NAMALWA (cell line): ENCODE measurements around the gene FAM8A1.
"Not testable (repeated sequence)": the region's sequence is repeated elsewhere in the genome, so short reads cannot be mapped to it uniquely, and the experiment has no call there.

ENCODE experiments used
- DNase-seq: peaks from one replicate; pipeline ENCODE4 v3.0.0-alpha.2; 2015; ENCODE audit warnings: low spot score

FAM8A1 gene, protein sequence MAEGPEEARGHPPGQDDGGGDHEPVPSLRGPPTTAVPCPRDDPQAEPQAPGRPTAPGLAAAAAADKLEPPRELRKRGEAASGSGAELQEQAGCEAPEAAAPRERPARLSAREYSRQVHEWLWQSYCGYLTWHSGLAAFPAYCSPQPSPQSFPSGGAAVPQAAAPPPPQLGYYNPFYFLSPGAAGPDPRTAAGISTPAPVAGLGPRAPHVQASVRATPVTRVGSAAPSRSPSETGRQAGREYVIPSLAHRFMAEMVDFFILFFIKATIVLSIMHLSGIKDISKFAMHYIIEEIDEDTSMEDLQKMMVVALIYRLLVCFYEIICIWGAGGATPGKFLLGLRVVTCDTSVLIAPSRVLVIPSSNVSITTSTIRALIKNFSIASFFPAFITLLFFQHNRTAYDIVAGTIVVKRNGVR

DNA sequence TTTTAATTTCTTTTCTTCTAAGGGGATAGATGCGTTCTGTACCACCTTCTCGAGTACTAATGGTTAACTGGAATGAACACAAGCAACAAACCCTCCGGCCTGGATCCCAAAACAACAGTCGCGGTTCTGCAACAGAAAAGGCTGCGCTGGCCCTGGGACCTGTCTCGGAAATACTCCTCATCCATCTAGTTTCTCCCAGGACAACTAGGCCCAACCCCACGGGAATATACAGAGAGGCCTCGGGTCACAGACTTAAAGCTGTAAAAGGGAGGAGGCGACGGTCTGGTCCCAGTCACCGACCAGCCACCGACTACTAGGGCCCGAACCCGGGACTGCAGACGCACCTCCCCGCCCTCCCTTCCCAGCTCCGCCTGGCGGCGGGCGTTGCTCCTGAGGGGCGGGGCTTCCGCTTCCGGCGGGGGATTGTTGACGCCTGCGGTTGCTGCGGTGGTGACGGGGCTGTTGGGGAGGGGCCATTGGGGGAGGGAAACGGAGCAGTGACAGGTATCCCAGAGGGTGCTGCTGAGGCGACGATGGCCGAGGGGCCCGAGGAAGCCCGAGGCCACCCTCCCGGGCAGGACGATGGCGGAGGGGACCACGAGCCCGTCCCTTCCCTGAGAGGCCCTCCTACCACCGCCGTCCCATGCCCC is at the start of gene FAM8A1:
Gene FAM8A1 (plus strand): TSS at position 426 of the 650 bp plus-strand sequence. CDS start 108 bp downstream, at position 534.
- peak; percentile 94 for DNase-seq

DNA sequence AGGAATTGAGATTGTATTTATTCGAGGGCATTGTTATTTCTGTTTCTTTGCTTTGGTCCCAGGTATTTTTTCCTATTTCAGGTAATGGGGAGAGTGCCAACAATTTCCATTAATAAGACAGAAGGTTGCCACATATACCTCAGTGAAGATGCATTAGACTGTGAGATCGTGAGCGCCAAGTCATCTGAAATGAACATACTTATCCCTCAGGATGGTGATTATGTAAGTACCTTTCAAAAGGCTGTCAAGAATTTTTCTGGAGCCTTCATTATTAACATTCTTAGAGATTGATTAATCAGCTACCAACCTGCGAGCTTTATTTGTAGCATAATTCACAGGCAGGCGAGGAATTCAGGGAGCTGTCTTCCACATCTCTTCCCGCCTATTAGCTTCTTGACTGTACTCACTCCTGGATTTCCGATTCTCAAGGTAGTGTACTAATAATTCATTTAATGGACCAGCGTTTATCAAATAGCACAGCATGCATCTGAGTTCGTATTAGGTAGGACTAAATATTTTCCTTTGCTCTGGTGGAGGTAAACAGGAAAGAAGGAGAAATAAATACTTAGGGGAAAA is 48.6 kb upstream of the FAM8A1 start:
- DNase-seq, result no peak

DNA sequence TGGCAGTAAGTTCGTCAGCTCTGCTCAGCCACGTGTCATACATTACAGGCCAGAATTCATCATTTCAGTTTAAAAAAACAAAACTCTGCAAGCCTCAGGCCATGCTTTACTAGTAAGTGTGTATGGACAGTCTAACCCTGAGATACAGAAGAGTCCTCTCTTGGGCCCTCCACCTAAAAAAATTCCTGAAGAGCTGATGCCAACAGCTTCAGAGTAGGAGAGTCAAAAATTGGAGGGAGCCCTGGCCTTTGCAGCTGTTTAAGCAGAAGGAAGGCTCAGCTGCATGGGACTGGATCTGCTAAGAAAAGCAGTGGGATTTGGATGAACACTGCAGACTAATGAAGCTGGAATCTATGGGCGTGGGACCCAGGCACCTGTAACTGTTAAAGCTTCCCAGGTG is 47.2 kb upstream of the FAM8A1 start:
- DNase-seq, result no peak

DNA sequence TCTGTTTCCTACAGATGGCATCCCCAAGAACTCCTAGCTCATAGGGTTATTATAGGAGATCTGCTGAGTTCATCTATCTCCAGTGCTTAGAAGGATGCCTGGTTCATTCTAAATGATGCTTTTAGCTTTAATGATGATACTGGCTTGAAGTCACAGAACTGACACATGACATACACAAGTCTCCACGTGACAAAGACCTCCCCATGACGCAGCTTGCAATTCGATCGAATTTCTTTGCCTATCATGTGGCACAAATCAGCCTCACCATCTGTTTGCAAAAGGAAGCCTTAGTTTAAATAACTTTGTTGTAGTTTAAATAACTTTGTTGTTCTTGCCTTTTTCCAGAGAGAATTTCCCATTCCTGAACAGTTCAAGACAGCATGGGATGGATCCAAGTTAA is 44.1 kb upstream of the FAM8A1 start:
- DNase-seq, result no peak

DNA sequence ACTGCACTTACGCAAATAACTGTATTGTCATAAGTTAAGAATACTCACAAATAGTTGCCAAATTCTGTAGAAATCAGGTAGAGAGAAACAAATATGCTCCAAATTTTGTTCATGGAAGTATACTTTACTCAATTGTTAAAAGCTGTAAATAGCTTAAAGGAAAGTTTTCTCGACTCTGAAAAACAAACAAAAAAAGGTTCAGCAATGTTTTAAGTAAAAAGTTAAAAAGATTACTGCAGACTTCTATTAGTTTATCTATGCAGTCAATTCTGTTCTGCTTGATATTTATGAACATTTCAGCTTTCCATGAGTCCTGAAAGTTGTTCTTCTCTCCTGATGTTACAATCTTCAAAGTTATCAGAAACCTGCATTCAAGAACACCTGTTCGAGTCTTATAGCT is 37.5 kb upstream of the FAM8A1 start:
- no peak for DNase-seq

DNA sequence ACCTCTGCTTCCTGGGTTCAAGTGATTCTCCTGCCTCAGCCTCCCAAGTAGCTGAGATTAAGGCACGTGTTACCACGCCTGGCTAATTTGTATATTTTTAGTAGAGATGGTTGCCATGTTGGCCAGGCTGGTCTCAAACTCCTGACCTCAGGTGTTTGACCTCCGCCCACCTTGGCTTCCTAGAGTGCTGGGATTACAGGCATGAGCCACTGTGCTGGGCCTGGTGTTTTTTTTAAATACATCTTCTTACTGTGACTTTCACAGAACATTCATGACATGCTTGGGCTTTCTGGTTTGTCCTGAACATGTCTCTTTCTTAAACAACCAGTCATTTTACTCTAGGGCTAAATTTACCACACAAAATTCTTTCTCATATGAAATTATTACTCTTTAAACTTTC is 34.7 kb upstream of the FAM8A1 start:
- DNase-seq, result no peak

DNA sequence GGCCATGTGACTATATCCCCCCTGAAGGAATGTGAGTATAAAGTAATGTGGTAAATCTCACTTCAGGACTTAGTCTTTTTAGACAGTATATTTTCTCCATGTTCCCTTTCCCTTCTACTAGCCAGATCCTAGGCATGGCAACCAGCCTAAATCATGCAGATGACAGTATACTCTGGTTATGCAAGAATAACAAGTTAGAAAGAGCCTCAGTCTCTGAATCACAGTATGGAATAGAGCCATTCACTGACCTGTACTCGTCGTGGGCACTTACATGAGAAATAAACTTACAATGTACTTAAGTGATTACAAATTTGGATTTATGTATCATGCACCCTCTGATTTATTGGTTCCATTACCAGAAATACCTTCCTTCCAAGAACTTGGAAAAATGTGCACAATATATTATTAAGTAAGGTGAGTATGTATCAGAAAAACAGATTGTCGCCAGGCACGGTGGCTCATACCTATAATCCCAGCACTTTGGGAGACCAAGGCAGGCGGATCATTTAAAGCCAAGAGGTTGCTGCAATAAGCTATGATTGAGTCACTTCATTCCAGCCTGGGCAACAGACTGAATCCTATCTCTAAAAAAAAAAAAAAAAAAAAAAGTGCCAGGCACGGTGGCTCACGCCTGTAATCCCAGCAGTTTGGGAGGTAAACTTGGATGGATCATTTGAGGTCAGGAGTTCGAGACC is 25.1 kb upstream of the FAM8A1 start:
- no peak for DNase-seq

DNA sequence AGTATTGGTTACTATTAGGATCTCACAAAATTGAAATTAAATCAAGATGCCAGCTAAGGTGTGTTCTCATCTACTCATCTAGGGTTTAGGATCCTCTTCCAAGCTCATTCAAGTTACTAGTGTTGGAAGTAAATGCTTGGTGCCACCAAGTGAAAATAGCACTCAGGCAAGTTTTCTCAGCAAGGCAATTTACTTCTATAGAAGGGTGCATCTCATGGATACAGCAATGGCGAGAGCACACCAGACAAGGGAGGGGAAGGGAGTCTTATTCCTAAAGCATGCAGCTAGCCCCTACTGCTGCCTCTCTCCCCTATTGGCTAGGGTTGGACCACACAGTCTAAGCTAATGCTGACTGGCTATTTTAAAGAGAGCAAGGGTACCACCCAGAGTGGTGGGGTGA is 23.0 kb upstream of the FAM8A1 start:
- no peak for DNase-seq

DNA sequence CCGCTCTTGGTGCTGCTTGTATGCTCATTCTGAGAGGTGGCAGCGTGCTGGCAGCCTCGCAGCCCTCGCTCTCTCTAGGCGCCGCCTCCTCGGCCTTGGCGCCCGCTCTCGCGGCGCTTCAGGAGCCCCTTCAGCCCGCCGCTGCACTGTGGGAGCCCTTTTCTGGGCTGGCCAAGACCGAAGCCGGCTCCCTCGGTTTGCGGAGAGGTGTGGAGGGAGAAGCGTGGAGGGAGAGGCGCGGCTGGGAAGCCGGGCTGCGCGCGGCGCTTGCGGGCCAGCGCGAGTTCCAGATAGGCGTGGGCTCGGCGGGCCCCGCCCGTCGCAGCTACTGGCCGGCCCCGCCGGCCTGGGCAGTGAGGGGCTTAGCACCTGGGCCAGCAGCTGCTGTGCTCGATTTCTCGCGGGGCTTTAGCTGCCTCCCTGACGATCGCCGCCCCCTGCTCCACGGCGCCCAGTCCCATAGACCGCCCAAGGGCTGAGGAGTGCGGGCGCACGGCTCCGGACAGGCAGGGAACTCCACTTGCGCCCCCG is 19.5 kb upstream of the FAM8A1 start:
- no peak for DNase-seq

DNA sequence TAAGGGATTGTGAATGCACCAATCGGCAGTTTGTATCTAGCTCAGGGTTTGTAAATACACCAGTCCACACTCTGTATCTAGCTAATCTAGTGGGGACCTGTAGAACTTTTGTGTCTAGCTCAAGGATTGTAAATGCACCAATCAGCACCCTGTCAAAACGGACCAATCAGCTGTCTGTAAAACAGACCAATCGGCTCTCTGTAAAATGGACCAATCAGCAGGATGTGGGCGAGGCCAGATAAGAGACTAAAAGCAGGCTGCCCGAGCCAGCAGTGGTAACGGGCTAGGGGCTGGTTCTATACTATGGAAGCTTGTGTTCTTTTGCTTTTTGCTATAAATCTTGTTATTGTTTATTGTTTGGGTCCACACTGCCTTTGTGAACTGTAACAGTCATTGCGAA is 18.8 kb upstream of the FAM8A1 start:
- DNase-seq, result not testable (repeated sequence)

DNA sequence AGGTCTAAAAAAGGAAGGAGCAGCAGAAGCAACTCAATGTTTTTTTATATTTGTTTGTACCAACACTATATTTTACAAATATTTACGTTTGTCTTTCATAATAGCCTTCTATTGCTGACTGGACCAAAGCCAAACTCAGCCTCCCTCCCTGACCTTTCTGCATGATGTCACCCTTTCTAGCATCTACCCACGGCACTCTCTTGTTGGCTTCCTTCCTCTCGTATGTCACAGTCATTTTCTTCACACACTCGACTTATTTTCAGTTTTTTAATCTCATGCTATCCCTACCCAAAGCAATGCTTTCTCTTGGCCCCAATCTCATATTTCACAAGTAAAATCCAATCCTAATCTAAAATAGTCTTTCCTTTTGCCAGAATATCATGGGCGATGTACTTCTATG is 16.3 kb upstream of the FAM8A1 start:
- DNase-seq, result no peak

DNA sequence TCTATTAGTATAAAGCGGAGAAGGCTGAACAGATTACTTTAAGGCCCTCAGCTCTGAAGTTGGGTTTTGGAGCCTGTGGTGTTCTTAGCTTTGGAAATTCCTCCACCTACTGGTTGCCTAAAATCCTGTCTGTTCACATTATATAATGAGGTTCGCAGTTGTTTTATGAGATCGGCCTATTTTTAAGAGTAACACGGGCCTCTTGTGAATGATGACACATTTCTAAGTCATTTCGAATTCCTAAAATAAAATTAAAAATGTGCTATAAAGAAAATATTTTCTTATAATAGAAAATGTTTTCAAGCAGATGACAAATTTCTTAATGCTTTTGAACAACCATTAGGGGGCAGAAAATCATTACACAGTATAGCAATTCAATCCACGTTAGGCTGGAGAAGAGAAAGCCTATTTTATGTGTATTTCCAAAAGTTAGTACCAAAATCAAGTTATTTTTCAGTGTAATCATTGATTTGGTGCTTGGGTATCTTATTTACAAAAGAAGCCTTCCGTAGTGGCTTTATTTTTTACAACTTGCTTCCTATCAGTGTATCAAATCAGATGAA is 15.8 kb upstream of the FAM8A1 start:
- peak; percentile 73 for DNase-seq

DNA sequence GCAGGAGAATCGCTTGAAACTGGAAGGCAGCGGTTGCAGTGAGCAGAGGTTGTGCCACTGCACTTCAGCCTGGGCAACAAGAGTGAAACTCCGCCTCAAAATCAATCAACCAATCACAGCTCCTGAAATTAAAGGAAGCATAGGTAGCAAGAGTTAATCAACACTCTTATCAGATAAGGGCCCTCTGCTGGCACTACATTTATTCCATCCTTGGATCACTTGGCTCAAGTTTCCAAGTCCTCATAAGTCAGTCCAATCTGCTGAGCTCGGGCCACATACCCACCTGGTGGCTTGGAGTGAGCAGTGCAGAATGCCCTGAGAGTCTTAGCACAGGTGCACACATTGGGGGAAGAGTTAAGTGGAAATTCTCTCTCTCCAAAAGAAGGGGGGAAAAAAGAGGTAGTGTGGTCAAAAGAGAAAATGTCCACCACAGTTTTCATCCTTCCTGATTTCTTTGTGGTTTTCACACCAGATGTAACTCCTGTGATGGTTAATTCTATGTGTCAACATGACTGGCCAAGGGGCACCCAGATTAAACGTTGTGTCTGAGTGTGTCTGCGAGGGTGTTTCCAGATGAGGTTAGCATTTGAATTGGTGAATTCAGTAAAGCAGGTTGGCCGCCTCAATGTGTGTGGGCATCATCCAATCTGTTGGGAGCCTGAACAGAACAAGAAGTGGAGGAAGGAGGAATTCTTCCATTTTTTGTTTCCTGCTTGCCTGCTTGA is 14.2 kb upstream of the FAM8A1 start:
- DNase-seq, result peak; percentile 50

DNA sequence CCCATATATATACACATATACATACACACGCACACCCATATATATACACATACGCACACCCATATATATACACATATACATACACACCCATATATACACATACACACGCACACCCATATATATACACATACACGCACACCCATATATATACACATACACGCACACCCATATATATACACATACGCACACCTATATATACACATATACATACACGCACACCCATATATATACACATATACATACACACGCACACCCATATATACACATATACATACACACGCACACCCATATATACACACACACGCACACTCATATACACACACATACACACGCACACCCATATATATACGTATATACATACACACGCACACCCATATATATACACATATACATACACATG is 13.5 kb upstream of the FAM8A1 start:
- DNase-seq, result not testable (repeated sequence)

DNA sequence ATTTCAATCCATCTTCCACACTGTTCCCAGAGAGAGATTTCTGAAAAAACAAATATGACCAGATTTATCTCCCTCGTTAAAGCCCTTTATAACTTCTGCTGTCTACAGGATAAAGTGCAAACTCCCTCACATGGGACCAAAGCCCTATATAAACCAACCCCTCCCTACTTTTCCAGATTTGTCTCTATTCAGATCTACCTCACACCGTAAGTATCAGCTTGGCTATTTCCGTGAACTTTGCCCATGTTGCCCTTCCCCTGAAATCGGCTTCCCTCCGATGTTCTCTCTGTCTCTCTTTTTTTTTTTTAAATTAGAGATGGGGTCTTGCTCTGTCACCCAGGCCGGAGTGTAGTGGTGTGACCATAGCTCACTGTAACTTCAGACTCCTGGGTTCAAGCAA is 12.1 kb upstream of the FAM8A1 start:
- no peak for DNase-seq

DNA sequence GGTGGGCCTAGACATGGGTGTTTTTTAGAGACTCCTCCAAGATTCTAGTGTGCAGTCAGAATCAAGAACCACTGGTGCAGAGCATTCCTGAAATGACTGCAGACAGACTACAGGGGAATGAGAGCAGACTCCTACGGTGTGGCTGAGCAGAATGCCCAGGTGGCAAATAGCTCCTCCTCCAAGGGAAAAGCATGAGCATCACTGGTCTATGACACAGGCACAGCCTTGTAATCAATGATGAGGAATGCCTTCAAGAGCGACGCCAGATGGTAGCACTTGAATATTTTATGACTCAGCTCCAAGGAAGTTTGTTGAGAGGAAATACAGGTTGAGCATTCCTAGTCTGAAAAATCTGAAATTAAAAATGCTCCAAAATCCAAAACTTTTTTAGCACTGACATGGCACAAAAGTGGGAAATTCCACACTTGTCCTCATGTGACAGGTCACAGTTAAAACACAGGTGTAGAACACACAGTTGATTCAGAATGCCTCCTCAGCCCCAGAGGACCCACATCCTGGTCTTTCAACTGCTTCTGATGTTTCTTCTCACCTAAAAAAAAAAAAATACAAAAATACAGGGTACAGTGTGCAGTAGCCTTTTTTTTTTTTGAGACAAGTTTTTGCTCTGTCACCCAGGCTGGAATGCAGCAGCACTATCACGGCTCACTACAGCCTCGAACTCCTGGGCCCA is 10.6 kb upstream of the FAM8A1 start:
- no peak for DNase-seq

DNA sequence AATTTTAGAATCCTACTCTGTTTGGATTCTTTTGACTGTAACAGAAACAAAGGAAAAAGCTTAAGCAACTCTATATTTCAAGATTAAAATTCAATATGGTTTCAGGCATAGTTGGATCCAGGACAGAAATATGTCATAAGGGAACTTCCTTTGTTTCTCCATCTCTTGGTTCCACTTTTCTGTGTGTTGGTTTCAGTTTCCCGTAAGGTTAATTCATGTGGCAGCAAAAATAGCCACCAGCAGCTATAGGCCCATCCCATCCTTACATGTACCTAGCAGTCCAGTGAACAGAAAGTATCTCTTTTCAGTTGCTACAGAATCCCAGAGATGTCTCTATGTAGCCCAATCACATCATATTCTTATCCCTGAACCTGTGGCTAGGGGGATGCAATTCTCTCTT is 8.8 kb upstream of the FAM8A1 start:
- no peak for DNase-seq

DNA sequence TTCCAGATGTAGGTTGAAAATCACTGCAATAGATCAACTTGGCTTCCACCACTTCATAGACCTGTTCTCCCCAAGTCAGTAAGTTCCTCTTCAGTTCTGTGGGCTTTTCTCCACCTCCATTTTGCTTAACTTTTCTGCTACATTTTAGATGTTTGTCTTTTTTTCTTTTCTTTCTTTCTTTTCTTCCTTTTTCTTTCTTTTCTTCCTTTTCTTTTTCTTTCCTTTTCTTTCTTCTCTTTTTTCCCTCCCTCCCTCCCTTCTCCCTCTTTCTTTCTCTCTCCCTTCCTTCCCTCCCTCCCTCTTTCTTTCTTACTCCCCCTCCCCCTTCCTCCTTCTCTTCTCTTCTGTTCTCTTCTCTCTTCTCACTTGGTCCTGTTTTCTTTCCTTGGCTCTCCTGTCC is 6.9 kb upstream of the FAM8A1 start:
- DNase-seq, result no peak

DNA sequence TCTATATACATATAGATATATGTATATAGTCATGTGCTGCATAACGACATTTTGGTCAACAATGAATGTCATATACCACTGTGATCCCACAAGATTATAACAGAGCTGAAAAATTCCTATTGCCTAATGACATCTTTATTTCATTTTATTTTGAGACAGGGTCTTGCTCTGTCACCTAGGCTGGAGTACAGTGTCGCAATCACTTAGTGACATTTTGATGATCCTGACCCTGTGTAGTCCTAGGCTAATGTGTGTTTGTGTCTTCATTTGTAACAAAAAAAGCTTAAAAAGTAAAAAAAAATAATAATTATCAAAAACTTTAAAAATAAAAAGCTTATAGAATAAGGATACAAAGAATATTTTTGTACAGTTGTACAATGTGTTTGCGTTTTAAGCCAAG is 4.0 kb upstream of the FAM8A1 start:
- no peak for DNase-seq

DNA sequence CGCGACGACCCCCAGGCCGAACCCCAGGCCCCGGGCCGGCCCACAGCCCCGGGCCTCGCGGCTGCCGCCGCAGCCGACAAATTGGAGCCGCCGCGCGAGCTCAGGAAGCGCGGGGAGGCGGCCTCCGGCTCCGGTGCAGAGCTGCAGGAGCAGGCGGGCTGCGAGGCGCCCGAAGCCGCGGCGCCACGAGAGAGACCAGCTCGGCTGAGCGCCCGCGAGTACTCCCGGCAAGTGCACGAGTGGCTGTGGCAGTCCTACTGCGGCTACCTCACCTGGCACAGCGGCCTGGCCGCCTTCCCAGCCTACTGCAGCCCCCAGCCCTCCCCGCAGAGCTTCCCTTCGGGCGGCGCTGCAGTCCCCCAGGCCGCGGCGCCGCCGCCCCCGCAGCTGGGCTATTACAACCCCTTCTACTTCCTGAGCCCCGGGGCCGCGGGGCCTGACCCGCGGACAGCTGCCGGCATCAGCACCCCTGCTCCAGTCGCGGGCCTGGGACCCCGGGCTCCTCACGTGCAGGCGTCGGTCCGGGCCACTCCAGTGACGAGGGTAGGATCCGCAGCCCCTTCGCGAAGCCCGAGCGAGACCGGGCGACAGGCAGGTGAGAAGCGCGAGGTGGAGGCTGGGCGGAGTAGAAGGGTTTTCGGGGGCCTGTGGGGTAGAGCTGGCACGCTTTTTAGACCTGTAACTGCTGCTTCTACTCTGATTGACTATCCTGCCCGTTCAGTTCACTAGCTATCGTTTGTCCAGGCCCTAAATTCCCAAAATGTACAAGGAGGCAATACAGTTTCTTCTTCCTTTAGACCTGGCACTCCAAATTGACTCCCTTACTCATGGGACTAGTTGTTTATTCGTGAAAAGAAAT is 654 bp downstream of the FAM8A1 start:
- peak; percentile 69 for DNase-seq
